Activated T-cell treated with anti-CD3 and anti-CD28 coated beads, Interleukin-2, amount 50 U/mL, for 4 hours (primary cell): ENCODE results near the gene NTRK1. TPM values are rescaled to one million over a fixed set of nuclear protein-coding genes. Genes with fewer than 3 reads are reported as not detected.

Experiments used
- ATAC-seq, 2 donors: fragments of 200-7000 bp; cut with Tn5 transposase; one replicate each; pipeline ENCODE4 v1.10.0; 2021
- DNase-seq: peaks from one replicate; pipeline ENCODE4 v3.0.0-alpha.2; 2020
- H3K27me3 Mint-ChIP-seq: one replicate; pipeline ENCODE4 v1.8.0; 2021; ENCODE audit warnings: low read depth, mixed read lengths
- H3K36me3 Mint-ChIP-seq: one replicate; pipeline ENCODE4 v1.8.0; 2022; ENCODE audit warnings: mixed read lengths; ENCODE audit not compliant: insufficient read depth
- H3K4me1 Mint-ChIP-seq: one replicate; pipeline ENCODE4 v1.8.0; 2021; ENCODE audit warnings: low read depth, mixed read lengths
- H3K4me3 Mint-ChIP-seq: one replicate; pipeline ENCODE4 v1.8.0; 2021; ENCODE audit warnings: mild to moderate bottlenecking, moderate library complexity, mixed read lengths
- H3K9me3 Mint-ChIP-seq: one replicate; pipeline ENCODE4 v1.8.0; 2021; ENCODE audit warnings: mixed read lengths
- total RNA-seq, 3 donors: library from RNA; stranded (reverse); gene quantifications; one replicate each; pipeline ENCODE4 v1.2.1, GENCODE V29; 2021

The NTRK1 gene
- total RNA-seq, 3 donors from 2014 or later: 0.55 to 2.4 (median 1.8) TPM

DNA sequence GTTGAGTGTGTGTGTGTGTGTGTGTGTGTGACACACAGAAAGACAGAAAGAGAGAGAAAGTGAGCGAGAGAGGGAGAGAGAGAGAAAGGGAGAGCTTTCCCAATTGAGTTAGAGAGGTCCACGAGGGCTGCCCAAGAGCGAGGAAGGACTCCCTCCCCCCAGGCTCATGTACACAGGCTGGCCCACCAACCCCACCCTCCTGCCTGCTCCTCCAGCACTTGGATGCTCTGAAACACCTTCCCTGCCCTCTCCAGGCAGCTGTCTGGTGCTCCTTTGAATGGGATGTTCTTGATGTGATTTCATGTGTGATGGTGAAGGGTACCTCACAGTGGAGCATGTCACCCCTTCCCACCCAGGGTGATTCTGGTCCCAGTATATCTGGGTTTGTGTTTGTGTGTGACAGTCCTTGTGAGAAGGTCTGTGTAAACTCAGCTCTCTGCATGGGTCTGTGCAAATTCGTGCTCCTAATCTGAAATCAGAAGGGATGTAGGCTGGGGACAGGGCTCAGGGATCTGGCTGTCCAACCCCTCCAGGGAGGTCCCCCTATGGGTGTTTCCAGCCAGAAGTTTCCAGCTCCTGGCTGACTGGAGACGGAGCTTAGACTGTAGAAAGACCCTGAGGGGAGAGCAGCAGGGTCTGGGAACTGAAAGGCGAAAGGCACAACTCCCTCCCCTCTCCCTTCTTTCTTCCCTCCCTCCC, 26.1 kb downstream of the NTRK1 start:
- Mint-ChIP-seq H3K27me3 (peaks cover 42% of the 10 kb centered on the region), H3K4me1 (no peaks in the 10 kb centered on the region), H3K36me3 (no peaks in the 10 kb centered on the region), H3K9me3 (no peaks in the 10 kb centered on the region), H3K4me3 (no peak overlapping the region)
- ATAC-seq (no peak), DNase-seq (no peak)

DNA sequence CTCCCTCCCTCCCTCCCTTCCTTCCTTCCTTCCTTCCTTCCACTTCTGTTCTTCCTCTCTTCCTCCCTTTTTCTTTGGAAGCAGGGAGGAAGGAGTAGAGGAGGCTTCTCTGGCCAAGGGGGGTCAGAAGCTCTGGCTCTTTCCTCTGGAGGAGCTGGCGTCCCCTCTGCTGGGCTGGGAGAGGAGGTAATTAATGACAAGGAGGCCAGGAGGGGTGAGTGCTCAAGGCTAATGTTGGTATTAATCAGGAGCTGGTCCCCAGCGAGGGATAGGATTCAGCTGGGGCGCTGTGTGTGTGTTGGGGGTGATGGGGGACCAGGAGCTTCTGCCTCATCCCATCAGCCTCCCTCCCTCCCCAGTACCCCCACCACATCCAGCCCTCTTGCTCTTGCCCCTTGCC, 26.7 kb downstream of the NTRK1 start:
- H3K4me3 Mint-ChIP-seq: no peak overlapping the region
- H3K9me3 Mint-ChIP-seq: no peaks in the 10 kb centered on the region
- DNase-seq: no peak

DNA sequence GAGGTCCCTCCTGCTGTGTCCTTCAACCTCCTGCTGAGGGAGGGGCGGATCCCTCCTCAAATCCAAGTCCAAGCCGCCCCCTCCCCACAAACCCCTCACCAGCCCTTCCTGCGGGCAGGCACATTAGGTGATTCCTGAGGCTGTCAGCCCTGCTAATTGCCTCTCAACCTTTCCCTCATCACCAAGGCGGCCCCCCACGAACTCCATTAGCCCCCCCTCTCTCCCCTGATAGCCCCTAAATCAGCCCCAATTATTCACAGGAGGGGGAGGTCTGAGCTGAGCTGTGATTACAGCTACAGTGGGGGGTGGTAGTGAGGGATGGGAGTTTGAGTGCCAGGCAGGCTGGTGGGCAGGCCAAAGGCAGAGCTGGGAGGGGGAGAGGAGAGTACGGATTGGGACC, 27.1 kb downstream of the NTRK1 start:
- H3K4me1 Mint-ChIP-seq: no peaks in the 10 kb centered on the region
- H3K36me3 Mint-ChIP-seq: no peaks in the 10 kb centered on the region
- no peak for DNase-seq
- peaks cover 40% of the 10 kb centered on the region for H3K27me3 Mint-ChIP-seq
- ATAC-seq: no peak
- no peak overlapping the region for H3K4me3 Mint-ChIP-seq
- no peaks in the 10 kb centered on the region for H3K9me3 Mint-ChIP-seq

More for the DNA sequence above, 26.7 kb downstream of the NTRK1 start:
- Mint-ChIP-seq H3K36me3 (no peaks in the 10 kb centered on the region), H3K27me3 (peaks cover 41% of the 10 kb centered on the region), H3K4me1 (no peaks in the 10 kb centered on the region)
- no peak for ATAC-seq

DNA sequence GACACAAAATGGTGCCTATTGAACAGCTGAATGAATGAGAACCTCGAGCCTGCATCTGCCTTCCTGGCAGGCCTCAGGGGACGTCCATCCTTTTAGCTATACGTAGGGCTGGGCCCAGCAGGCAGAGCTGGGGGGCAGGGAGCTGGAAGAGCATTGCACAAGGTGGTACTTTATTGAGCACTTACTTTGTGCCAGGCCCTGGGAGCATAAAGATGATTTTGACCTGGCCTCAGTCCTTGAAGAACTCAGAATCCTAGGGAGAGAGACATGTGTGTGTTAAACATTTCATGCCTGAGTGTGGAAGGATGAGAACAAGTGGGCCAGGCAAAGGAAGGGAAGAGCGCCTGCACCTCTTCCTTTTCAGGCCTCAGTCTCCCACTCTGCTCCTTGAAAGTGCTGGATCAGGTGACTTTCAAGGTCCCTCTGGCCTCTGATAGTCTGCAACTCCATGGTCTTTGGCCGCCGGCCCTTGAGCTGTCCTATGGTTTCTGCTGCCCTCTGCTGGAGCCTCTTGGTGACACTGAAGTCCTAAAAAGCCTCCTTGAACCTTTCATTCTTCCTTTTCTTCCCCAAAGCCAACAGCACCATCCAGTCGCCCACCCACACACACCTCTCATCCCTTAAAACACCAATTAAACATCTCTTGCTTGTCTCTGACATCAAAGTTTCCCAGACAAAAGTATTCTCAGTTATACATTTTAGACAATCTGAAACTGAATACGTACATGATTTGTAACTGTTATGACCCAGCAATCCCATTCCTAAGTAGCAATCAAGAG, 29.3 kb downstream of the NTRK1 start:
- Mint-ChIP-seq H3K4me3 (no peak overlapping the region), H3K36me3 (no peaks in the 10 kb centered on the region), H3K27me3 (peaks cover 46% of the 10 kb centered on the region), H3K9me3 (no peaks in the 10 kb centered on the region), H3K4me1 (peaks cover 6% of the 10 kb centered on the region)
- DNase-seq (peak; percentile 49), ATAC-seq (no peak)

DNA sequence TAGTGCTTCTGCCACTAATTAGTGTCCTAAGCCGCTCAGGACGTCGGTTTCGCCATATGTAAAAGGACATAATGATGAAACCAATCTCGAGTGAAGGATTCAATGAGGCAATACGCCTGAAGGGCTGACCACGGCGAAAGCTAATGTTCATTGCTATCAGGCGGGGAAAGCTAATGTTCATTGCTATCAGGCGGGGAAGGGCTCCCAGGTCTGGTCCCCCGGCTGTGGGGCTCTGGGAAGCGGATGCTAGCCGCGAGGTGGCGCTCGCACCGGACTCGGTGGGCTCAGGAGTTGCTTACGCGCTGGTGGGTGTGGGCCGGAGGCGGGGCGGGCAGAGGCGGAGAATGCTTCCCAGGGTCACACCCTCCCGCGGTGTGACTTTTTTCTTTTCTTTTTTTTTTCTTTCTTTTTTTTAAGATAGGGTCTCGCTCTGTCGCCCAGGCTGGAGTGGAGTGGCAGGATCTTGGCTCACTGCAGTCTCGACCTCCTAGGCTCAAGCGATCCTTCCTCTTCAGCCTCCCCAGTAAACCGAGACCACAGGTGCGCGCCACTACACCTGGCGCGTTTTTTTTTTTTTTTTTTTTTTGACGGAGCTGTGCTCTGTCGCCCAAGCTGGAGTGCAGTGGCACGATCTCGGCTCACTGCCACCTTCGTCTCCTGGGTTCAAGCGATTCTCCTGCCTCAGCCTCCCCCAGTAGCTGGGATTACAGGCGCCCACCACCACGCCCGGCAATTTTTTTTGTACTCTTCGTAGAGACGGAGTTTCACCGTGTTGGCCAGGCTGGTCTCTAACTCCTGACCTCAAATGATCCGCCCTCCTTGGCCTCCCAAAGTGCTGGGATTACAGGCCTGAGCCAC, 31.8 kb downstream of the NTRK1 start:
- peak; percentile 96 to 97 for ATAC-seq
- peaks cover 60% of the 10 kb centered on the region for H3K27me3 Mint-ChIP-seq

DNA sequence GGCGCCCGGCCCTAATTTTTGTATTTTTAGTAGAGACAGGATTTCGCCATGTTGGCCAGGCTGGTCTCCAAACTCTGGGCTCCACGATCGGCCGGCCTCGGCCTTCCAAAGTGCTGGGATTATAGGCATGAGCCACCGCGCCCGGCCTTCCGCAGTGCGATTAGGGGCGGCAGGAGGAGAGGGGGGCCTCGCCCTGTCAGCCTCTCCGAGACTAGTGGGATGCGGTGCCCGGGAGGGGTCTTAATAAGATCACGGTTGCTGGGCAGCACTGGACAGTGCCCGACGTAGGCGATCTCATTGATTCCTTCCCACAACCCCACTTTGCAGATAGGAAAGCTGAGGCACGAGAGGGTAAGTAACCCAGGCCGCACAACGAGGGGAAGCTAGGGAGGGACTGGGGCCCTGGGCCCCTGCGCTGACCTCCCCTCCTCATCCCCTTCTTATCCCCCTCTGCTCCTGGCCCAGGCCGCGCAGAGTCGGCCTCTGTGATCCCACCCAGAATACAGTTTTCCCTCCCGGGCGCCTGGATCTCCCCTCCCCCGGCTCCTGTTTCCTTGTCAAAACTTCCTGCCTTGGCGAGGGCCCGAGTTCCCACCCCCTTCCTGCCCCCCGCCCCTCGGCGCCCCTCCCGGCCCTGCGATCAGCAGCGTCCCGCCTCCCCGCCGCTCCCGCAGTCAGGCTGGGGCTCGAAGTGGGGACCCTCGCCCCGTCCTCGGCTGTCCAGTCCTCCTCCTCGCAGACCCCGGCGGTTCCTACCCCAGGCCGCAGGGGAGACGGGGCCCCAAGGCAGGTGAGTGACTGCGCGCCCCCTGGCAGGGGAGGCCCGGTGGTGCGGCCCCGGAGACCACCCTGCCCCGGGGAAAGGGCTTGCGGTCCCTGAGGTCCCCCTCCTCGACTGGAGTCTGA, 32.6 kb downstream of the NTRK1 start, which contains the start of gene PEAR1:
PEAR1 (plus strand) TSS at position 671 of the 906 bp plus-strand sequence. CDS start 10,209 bp downstream, outside the sequence.
- H3K27me3 Mint-ChIP-seq: peaks cover 55% of the 10 kb centered on the region
- ATAC-seq (no peak), DNase-seq (no peak)
- H3K9me3 Mint-ChIP-seq: no peaks in the 10 kb centered on the region
- H3K4me1 Mint-ChIP-seq: peaks cover 8% of the 10 kb centered on the region
- H3K36me3 Mint-ChIP-seq: no peaks in the 10 kb centered on the region
- peak within 1 kb of the TSS; percentile 54 for H3K4me3 Mint-ChIP-seq

More for the DNA sequence above, 31.8 kb downstream of the NTRK1 start:
- peak; percentile 85 for DNase-seq
- H3K4me3 Mint-ChIP-seq: peak overlapping the region; percentile 54
- no peaks in the 10 kb centered on the region for H3K9me3 Mint-ChIP-seq
- H3K36me3 Mint-ChIP-seq: no peaks in the 10 kb centered on the region
- H3K4me1 Mint-ChIP-seq: peaks cover 6% of the 10 kb centered on the region

DNA sequence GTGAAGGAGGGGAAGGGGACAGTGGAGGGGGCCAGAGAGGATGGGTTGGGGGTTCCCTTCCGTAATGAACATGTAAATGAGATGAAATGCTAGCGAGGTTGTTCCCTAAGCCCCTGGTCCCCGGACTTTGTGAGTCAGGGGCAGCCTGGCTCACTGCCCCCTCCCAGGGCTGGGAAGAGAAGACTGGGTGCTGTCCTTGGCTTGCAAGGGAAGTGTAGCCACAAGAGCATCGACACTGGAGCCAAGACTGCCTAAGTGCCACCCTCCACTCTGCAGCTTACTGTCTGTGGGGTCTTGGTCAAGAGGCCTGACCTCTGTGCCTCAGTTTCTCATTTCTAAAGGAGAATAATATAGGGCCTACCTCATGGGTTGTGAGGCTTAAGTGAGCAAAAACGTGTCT, 33.3 kb downstream of the NTRK1 start:
- H3K9me3 Mint-ChIP-seq: no peaks in the 10 kb centered on the region
- no peaks in the 10 kb centered on the region for H3K36me3 Mint-ChIP-seq
- no peak overlapping the region for H3K4me3 Mint-ChIP-seq
- DNase-seq (no peak), ATAC-seq (no peak)
- H3K27me3 Mint-ChIP-seq: peaks cover 58% of the 10 kb centered on the region
- H3K4me1 Mint-ChIP-seq: peaks cover 10% of the 10 kb centered on the region

DNA sequence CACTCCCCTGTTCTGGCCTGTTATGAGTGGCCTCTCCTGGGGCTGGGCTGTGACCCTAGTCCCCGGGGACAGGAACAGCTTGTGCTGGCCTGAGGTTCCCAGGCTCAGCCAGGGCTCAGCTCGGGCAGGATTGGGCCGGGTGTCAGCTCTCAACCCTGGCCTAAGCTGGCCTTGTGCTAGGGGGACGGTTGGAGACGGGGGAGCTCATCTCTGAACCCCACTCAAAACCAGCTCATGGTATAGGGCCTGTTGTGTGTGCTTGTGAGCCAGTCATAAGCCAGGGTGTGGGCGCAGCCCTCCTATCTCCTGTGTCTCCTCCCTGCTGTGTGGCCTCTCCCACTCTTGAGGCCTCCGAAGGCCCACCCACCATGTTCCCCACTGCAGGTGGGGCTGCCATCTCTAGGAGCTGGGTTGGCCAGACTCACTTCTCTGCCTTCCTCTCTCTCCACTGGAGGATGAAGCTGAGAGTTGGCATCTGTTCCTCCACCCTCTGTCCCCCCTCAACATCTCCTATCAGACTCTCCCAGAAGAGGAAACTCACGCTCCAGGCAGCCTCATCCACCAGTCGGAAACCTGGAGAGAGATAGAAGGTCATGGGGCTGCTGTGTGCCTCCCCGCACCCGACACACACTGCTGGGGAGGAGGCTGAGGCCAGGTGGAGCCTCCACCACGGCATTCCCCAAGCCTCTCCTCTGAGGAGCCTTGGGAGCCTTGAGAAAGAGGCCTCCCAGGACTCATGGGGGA, 34.2 kb downstream of the NTRK1 start:
- Mint-ChIP-seq H3K27me3 (peaks cover 55% of the 10 kb centered on the region), H3K4me3 (no peak overlapping the region), H3K36me3 (no peaks in the 10 kb centered on the region), H3K4me1 (peaks cover 10% of the 10 kb centered on the region), H3K9me3 (no peaks in the 10 kb centered on the region)
- no peak for ATAC-seq
- no peak for DNase-seq

DNA sequence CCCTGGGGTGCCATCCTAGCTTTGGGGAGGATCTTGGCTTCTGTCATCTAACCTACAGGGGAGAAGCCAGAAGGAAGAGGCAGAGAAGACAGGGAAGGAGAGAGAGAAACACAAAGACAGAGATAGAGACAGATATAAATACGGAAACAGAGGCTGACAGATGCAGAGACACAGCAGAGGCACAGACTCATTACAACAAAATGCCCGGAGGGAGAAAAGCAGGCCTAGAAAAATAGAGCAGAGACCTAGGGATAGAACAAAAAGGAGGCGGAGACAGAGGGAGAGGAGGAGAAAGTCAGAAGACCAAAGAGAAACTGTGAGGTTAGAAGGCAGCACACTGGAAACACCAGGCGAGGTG, 34.8 kb downstream of the NTRK1 start:
- Mint-ChIP-seq H3K4me3 (no peak overlapping the region), H3K27me3 (peaks cover 54% of the 10 kb centered on the region), H3K9me3 (no peaks in the 10 kb centered on the region), H3K36me3 (no peaks in the 10 kb centered on the region), H3K4me1 (peaks cover 10% of the 10 kb centered on the region)
- no peak for DNase-seq
- ATAC-seq: no peak

DNA sequence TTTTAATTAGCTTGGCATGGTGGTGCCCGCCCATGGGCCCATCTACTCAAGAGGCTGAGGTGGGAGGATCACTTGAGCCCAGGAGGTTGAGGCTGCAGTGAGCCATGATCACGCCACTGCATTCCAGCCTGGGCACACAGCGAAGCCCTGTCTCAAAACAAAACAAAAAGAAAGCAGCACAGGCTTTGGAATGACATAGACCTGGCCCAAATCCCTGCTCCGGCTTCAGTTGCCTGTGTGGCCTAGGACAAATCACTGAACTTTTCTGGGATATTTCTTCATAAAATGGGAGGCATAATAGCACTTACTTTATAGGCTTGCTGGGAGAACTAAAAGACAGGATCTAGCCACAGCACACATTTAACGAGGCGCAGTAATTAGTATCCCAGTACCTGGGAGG, 35.3 kb downstream of the NTRK1 start:
- H3K4me3 Mint-ChIP-seq: no peak overlapping the region
- peaks cover 10% of the 10 kb centered on the region for H3K4me1 Mint-ChIP-seq
- no peak for DNase-seq
- no peaks in the 10 kb centered on the region for H3K9me3 Mint-ChIP-seq
- H3K27me3 Mint-ChIP-seq: peaks cover 54% of the 10 kb centered on the region
- no peak for ATAC-seq
- no peaks in the 10 kb centered on the region for H3K36me3 Mint-ChIP-seq

DNA sequence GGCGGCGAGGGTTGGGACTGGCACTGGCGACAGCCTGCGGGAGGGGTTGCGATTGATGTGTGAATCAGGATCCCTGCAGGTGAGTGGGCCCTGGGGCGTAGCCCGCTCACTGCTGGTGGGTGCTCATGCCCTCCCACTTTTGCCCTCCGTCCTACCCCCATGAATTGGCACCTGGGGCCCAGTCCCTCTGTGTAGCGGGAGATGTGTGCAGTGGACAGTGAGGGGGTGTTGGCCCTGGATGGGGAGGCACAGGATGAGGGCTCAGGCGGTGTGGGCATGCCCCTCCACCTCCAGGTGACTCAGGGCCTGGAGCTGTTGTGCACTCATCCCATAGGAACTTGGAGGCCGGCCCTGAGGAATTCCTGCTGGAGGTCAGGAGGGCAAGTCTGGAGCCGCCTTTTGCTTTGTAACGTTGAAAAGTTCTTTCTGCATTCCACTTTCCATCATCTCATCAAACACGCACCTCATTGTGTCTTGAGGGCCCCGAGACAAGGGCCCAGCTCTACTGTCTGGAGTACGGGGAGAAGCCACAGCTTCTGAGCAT, 35.9 kb downstream of the NTRK1 start:
- H3K4me1 Mint-ChIP-seq: peaks cover 10% of the 10 kb centered on the region
- no peak for ATAC-seq
- no peak overlapping the region for H3K4me3 Mint-ChIP-seq
- no peaks in the 10 kb centered on the region for H3K9me3 Mint-ChIP-seq
- H3K27me3 Mint-ChIP-seq: peaks cover 56% of the 10 kb centered on the region
- DNase-seq: no peak
- no peaks in the 10 kb centered on the region for H3K36me3 Mint-ChIP-seq

DNA sequence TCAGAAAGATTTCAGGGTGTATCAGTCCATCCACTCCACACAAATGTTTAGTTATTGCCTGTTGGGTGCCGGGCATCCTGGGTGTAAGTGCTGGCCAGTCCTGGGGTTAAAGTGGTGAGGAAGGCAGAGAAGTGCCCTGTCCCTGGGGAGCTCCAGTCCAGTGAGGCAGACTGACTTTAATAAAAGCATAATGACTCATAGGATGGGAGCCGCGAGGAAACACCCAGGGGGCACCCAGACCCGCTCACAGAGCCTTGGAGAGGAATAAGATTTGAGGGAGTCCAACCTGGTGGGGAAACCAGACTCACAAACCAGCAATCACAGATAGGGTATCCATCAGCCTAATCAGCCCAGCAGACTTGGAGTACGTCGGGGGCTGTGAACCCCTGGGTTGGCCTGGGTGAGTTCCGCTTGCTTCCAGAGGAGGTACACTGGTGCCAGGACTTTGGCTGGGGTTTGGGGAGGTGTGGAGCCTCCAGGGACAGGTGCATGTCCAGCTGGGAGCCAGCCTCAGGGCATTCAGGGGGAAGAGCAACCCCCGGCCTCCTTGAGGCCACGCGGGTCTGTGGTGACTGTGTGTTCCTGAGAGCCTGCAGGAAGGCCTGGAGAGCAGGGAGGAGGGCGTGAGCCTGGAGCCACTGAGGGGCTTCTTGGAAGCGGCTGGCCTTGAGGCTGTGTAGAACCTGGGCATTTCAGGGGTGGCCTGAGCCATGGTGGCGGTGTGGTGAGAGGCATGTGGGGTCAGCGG, 36.6 kb downstream of the NTRK1 start:
- Mint-ChIP-seq H3K4me3 (no peak overlapping the region), H3K27me3 (peaks cover 54% of the 10 kb centered on the region), H3K9me3 (no peaks in the 10 kb centered on the region), H3K36me3 (no peaks in the 10 kb centered on the region), H3K4me1 (peaks cover 10% of the 10 kb centered on the region)
- ATAC-seq: no peak
- no peak for DNase-seq
